Measurements from ENCODE around the gene POLR1C. TPM values are rescaled to one million over a fixed set of nuclear protein-coding genes. Genes with fewer than 3 reads are reported as not detected.

The POLR1C gene
- total RNA-seq, 1 donor from 2014 or later: 28.5 TPM

DNA sequence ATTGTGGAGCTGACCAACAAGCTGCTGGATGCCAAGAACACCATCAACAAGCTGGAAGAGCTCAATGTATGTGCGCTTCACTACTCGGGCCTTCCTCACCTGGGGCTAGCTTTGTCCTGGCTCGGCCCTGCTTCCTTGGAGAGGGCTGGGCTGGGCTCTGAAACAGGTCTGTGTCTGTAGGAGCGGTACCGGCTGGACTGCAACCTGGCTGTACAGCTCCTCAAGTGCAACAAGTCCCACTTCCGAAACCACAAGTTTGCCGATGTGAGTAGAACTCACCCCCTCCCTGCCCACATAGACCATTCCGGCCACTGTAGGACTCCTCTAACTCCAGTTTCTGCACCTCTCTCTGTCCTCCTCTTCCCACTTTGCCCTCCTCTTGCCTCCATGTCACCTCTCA, 13.4 kb upstream of the POLR1C start:
- peaks cover 7% of the 10 kb centered on the region for H3K4me1 ChIP-seq
- TF ChIP-seq, protein P1, sequence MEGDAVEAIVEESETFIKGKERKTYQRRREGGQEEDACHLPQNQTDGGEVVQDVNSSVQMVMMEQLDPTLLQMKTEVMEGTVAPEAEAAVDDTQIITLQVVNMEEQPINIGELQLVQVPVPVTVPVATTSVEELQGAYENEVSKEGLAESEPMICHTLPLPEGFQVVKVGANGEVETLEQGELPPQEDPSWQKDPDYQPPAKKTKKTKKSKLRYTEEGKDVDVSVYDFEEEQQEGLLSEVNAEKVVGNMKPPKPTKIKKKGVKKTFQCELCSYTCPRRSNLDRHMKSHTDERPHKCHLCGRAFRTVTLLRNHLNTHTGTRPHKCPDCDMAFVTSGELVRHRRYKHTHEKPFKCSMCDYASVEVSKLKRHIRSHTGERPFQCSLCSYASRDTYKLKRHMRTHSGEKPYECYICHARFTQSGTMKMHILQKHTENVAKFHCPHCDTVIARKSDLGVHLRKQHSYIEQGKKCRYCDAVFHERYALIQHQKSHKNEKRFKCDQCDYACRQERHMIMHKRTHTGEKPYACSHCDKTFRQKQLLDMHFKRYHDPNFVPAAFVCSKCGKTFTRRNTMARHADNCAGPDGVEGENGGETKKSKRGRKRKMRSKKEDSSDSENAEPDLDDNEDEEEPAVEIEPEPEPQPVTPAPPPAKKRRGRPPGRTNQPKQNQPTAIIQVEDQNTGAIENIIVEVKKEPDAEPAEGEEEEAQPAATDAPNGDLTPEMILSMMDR (IDR thresholded peaks at IDR 0.05): no peak
- ATAC-seq (no peak), DNase-seq (no peak)
- no peaks in the 10 kb centered on the region for H3K27me3 ChIP-seq
- H3K36me3 ChIP-seq: peaks cover 62% of the 10 kb centered on the region
- no peak overlapping the region for H3K4me3 ChIP-seq
- H3K27ac ChIP-seq: no peak overlapping the region
- H3K9me3 ChIP-seq: no peaks in the 10 kb centered on the region
- intact Hi-C loops (cut with DNase I): loop anchor here (10.0 kb wide), 2 partner anchors 49 to 119 kb away; partner anchors contain the start of gene DLK2

DNA sequence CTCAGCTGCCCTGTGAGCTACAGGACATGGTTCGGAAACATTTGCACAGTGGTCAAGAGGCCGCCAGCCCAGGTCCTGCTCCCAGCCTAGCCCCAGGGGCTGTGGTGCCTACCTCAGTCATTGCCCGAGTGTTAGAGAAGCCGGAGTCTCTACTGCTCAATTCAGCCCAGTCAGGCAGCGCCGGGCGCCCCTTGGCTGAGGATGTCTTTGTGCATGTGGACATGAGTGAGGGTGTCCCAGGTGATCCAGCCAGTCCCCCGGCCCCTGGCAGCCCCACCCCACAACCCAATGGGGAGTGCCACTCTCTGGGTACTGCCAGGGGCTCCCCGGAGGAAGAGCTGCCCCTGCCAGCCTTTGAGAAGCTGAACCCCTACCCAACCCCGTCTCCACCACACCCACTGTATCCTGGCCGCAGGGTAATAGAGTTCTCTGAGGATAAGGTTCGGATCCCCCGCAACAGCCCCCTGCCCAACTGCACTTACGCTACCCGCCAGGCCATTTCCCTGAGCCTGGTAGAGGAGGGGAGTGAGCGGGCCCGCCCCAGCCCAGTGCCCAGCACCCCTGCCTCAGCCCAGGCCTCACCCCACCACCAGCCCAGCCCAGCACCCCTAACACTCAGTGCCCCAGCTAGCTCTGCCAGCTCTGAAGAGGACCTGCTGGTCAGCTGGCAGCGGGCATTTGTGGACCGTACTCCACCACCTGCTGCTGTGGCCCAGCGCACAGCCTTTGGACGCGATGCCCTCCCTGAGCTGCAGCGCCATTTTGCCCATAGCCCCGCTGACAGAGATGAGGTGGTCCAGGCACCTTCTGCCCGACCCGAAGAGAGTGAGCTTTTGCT, 11.9 kb upstream of the POLR1C start:
- no peak for ATAC-seq
- Histone ChIP-seq H3K4me3 (no peak overlapping the region), H3K27ac (no peak overlapping the region), H3K4me1 (peaks cover 12% of the 10 kb centered on the region), H3K9me3 (no peaks in the 10 kb centered on the region), H3K36me3 (peaks cover 47% of the 10 kb centered on the region), H3K27me3 (no peaks in the 10 kb centered on the region)
- TF ChIP-seq, protein P1 (IDR thresholded peaks at IDR 0.05): no peak
- no peak for DNase-seq
- intact Hi-C loops (cut with DNase I): loop anchor here (10.0 kb wide), 2 partner anchors 50 to 120 kb away; partner anchors contain the start of gene DLK2

DNA sequence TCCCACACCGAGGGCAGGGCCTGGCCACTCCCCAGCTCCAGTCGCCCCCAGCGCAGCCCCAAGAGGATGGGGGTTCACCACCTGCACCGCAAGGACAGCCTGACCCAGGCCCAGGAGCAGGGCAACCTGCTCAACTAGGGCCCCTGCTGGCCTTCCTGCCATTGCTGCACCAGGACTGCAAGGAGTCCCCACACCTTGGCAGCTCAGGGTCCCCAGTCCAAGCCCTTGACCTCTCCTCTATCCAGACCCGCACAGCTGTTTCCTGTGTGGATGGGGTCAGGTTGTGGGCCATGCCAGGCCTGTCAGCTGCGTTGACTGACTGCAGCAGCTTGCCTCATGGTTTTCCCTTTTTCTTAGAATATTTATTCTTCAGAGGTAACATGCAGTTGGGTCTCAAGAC, 11.2 kb upstream of the POLR1C start:
- ATAC-seq (no peak), DNase-seq (no peak)
- H3K27ac ChIP-seq: no peak overlapping the region
- no peaks in the 10 kb centered on the region for H3K27me3 ChIP-seq
- peaks cover 40% of the 10 kb centered on the region for H3K36me3 ChIP-seq
- peaks cover 17% of the 10 kb centered on the region for H3K4me1 ChIP-seq
- TF ChIP-seq, protein P1 (IDR thresholded peaks at IDR 0.05): no peak
- H3K9me3 ChIP-seq: no peaks in the 10 kb centered on the region
- H3K4me3 ChIP-seq: no peak overlapping the region
- intact Hi-C loops (cut with DNase I): loop anchor here (10.0 kb wide), 2 partner anchors 51 to 121 kb away; partner anchors contain the start of gene DLK2

DNA sequence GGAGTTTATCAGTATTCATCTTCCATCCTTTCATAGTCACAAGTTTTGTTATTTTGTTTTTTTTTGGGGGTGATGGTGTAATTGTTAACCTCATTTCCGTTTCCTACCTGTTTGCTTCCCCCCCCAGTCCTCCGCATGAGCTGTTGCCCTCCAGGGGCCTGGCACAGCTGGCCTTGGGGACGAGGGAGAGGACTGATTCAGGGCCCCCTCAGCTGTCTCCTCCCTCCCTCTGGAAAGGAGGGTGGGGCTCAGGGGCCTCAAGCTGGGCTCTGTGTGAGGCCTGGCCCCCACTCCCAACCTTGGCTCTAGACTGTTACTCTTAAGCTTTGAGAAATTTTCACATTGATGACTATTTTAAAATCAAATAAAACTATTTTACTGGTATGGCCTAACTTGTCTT, 10.7 kb upstream of the POLR1C start:
- Histone ChIP-seq H3K36me3 (peaks cover 40% of the 10 kb centered on the region), H3K27me3 (no peaks in the 10 kb centered on the region), H3K27ac (no peak overlapping the region), H3K4me3 (no peak overlapping the region), H3K9me3 (no peaks in the 10 kb centered on the region), H3K4me1 (peaks cover 20% of the 10 kb centered on the region)
- DNase-seq (no peak), ATAC-seq (no peak)
- intact Hi-C loops (cut with DNase I): loop anchor here (10.0 kb wide), 2 partner anchors 51 to 121 kb away; partner anchors contain the start of gene DLK2
- TF ChIP-seq, protein P1 (IDR thresholded peaks at IDR 0.05): no peak

DNA sequence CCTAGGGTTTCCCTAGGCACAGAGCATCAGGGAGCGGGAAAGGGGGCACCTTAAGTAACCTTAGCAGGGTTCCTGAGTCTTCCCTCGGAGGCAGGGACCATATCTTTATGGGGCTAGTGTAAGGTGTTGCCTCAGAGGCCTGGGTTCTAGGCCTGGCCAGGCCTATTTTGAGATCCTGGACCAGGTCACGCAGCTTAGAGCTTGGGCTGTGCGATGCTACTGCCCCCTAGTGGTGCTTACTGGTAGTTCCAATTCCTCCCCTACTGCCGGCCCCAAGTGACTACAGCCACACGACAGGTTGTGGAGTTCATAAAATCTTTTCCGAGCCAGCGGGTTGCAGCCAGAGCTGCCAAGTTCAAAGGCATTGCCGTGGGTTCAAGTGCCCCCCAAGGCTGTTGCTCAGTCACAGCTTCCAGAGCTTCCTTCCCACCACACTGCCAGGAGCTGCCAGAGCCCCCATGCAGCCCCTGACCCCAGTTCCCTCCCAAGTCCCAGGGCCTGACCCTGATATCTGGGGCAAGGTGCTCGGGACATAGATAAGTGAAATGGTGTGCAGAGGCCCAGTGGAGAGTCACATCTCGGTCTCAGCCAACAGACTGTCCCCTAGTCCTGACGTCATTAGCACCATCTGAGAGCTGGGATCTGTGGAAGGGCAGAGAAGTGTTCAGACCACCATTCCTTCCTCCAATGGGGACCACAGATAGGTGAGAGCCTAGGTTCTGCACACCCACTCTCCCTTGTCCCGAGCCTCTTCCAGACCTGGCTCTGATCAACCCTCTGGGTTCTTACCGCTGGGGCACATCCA, 10.0 kb upstream of the POLR1C start:
- H3K36me3 ChIP-seq: peaks cover 44% of the 10 kb centered on the region
- H3K4me1 ChIP-seq: peaks cover 20% of the 10 kb centered on the region
- H3K9me3 ChIP-seq: no peaks in the 10 kb centered on the region
- intact Hi-C loops (cut with DNase I): loop anchor here (10.0 kb wide), 2 partner anchors 52 to 122 kb away; partner anchors contain the start of gene DLK2
- TF ChIP-seq, protein P1 (IDR thresholded peaks at IDR 0.05): peak; percentile 98
- no peak overlapping the region for H3K4me3 ChIP-seq
- peak; percentile 79 for ATAC-seq
- no peak overlapping the region for H3K27ac ChIP-seq
- DNase-seq: peak; percentile 76
- no peaks in the 10 kb centered on the region for H3K27me3 ChIP-seq

Data from upper lobe of right lung (tissue), 1 donor.